Prostate gland (tissue), 2 donors: Measurements from ENCODE around the gene PTPRG.

ENCODE experiments used
- POLR2A ChIP-seq: fragments of 450-650 bp; IDR thresholded peaks from one replicate; pipeline ENCODE4 v1.6.1; 2016; ENCODE audit warnings: antibody characterized with exemption, mild to moderate bottlenecking
- POLR2AphosphoS5 ChIP-seq: sonication (generic); formaldehyde crosslinking; IDR thresholded peaks from one replicate; pipeline ENCODE4 v1.6.1; 2017; ENCODE audit warnings: antibody characterized with exemption
- TF ChIP-seq, protein P1 (sequence below), 4 experiments: fragments of 200-600 bp in 2 of 4; fragments of 450-650 bp in 2 of 4; sonication (generic) in 2 of 4; IDR thresholded peaks; 1 replicate in 3 of 4; 2 replicates in 1 of 4; pipeline ENCODE4 v1.5.1; 2016 to 2019; ENCODE audit warnings: antibody characterized with exemption in 4 of 4, mild to moderate bottlenecking in 2 of 4, moderate library complexity in 2 of 4

DNA sequence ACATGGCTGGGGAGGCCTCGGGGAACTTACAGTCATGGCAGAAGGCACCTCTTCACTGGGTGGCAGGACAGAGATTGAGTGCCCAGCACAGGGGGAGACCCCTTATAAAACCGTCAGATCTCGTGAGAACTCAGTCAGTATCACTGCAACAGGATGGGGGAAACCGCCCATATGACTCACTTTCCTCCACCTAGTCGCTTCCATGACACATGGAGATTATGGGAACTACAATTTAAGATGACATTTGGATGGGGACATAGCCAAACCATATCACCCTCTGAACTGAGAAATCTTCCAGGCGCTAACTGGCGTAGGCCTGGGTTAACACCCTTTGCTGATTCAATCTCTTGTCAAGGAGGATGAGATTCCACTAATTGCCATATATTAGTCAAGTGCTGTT lies 419.7 kb downstream of the PTPRG start:
- TF ChIP-seq POLR2AphosphoS5: no peak
- TF ChIP-seq, protein P1, sequence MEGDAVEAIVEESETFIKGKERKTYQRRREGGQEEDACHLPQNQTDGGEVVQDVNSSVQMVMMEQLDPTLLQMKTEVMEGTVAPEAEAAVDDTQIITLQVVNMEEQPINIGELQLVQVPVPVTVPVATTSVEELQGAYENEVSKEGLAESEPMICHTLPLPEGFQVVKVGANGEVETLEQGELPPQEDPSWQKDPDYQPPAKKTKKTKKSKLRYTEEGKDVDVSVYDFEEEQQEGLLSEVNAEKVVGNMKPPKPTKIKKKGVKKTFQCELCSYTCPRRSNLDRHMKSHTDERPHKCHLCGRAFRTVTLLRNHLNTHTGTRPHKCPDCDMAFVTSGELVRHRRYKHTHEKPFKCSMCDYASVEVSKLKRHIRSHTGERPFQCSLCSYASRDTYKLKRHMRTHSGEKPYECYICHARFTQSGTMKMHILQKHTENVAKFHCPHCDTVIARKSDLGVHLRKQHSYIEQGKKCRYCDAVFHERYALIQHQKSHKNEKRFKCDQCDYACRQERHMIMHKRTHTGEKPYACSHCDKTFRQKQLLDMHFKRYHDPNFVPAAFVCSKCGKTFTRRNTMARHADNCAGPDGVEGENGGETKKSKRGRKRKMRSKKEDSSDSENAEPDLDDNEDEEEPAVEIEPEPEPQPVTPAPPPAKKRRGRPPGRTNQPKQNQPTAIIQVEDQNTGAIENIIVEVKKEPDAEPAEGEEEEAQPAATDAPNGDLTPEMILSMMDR (IDR thresholded peaks at IDR 0.05): no peak
- no peak for TF ChIP-seq POLR2A
